PFSK-1 (cell line): ENCODE data around the gene GRK5.

Experiments
- POLR2AphosphoS5 ChIP-seq: IDR thresholded peaks from 2 replicates; pipeline ENCODE4 v1.6.1; 2012; ENCODE audit warnings: low read depth, mild to moderate bottlenecking, control low read depth, low read length, moderate library complexity
- REST ChIP-seq, 2 experiments: IDR thresholded peaks; 2 replicates each; pipeline versions ENCODE4 v1.6.1 to v1.8.0; 2011 to 2012; ENCODE audit warnings: low read depth in 2 of 2, low read length in 2 of 2, control low read depth in 1 of 2, inconsistent platforms in 1 of 2, mild to moderate bottlenecking in 1 of 2, moderate library complexity in 1 of 2; ENCODE audit not compliant: insufficient read depth in 1 of 2
- SIN3A ChIP-seq: IDR thresholded peaks from 2 replicates; pipeline ENCODE4 v1.6.1; 2012; ENCODE audit warnings: mild to moderate bottlenecking, low read length, moderate library complexity, borderline replicate concordance; ENCODE audit not compliant: insufficient read depth
- TAF1 ChIP-seq: IDR thresholded peaks from 2 replicates; pipeline ENCODE4 v1.6.1; 2012; ENCODE audit warnings: low read length, control low read depth, borderline replicate concordance; ENCODE audit not compliant: insufficient read depth

DNA sequence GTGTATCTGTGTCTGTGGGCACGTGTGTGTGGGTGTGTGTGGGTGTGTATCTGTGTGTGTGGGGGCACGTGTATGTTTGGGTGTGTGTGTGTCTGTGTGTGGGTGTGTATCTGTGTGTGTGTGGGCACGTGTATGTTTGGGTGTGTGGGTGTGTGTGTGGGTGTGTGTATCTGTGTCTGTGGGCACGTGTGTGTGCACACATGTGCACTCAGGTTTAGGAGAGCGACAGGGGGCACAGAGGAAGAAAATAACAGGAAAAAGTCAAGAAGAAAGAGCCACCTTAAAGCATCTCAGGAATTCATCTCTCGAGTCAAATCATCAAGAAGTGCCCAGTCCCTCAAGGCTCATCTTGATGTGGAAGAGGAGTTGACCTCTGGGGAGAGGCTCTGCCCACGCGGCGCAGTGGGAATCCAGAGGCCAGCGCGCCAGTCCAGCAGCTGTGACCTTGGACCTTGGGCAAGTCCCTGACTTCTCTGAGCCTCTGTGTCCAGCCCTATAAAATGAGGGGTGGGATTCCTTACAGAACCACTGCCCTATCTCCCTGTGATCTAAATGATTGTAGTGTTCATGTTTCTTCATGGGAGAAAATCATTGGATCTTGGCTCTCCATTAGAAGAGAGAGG, 187.4 kb downstream of the GRK5 start:
- no peak for TF ChIP-seq POLR2AphosphoS5
- no peak for TF ChIP-seq TAF1
- TF ChIP-seq REST (IDR thresholded peaks at IDR 0.05; ENCODE audit: insufficient read depth in 1 of 2, low read depth in 2 of 2, low read length in 2 of 2): no peak
- TF ChIP-seq SIN3A: no peak
